Neural progenitor cell (in vitro differentiated cells): ENCODE results near the gene MRM2. TPM values are rescaled to one million over a fixed set of nuclear protein-coding genes. Genes with fewer than 3 reads are reported as not detected.
A peak's percentile ranks its signal among the peaks of the same experiment; 100 is the strongest.

ENCODE experiments used
- DNase-seq: peaks from one replicate; pipeline ENCODE4 v3.0.0-alpha.2; 2016; ENCODE audit warnings: low spot score
- H2AFZ ChIP-seq: fragments of 200-600 bp; sonication (generic); replicated peaks from 2 replicates; pipeline ENCODE4 v1.6.1; 2016; ENCODE audit warnings: antibody characterized with exemption
- H3F3A ChIP-seq: fragments of 200-600 bp; sonication (generic); 2 replicates; pipeline ENCODE4 v1.6.1; 2016; ENCODE audit warnings: antibody characterized with exemption, low read depth
- H3K27ac ChIP-seq: fragments of 200-600 bp; sonication (generic); 2 replicates; pipeline ENCODE4 v1.5.1; 2016; ENCODE audit warnings: mild to moderate bottlenecking
- H3K27me3 ChIP-seq: fragments of 200-600 bp; sonication (generic); 2 replicates; pipeline ENCODE4 v1.6.1; 2016; ENCODE audit warnings: mild to moderate bottlenecking, moderate library complexity
- H3K36me3 ChIP-seq: fragments of 200-600 bp; sonication (generic); 2 replicates; pipeline ENCODE4 v1.5.1; 2016
- H3K4me1 ChIP-seq: fragments of 200-600 bp; sonication (generic); 2 replicates; pipeline ENCODE4 v1.6.1; 2016; ENCODE audit warnings: mixed run types
- H3K4me2 ChIP-seq: fragments of 200-600 bp; sonication (generic); 2 replicates; pipeline ENCODE4 v1.6.1; 2016
- H3K4me3 ChIP-seq: fragments of 200-600 bp; sonication (generic); 2 replicates; pipeline ENCODE4 v1.5.1; 2016
- H3K79me2 ChIP-seq: fragments of 200-600 bp; sonication (generic); 2 replicates; pipeline ENCODE4 v1.6.1; 2016; ENCODE audit warnings: low read depth
- H3K9ac ChIP-seq: fragments of 200-600 bp; sonication (generic); 2 replicates; pipeline ENCODE4 v1.6.1; 2016
- H3K9me3 ChIP-seq: fragments of 200-600 bp; sonication (generic); 2 replicates; pipeline ENCODE4 v1.5.1; 2016; ENCODE audit warnings: low read depth
- H4K20me1 ChIP-seq: fragments of 200-600 bp; sonication (generic); 2 replicates; pipeline ENCODE4 v1.6.1; 2016; ENCODE audit warnings: low read depth
- H3K27ac Mint-ChIP-seq: 3 replicates; pipeline ENCODE4 v1.8.0; 2021; ENCODE audit warnings: mixed read lengths
- H3K27me3 Mint-ChIP-seq: 2 replicates; pipeline ENCODE4 v1.8.0; 2022; ENCODE audit warnings: low read depth, mild to moderate bottlenecking, inconsistent platforms, moderate library complexity, mixed read lengths; ENCODE audit not compliant: insufficient read depth
- H3K36me3 Mint-ChIP-seq: 3 replicates; pipeline ENCODE4 v1.8.0; 2021; ENCODE audit warnings: mixed read lengths
- H3K4me1 Mint-ChIP-seq: 3 replicates; pipeline ENCODE4 v1.8.0; 2021; ENCODE audit warnings: mixed read lengths
- H3K4me3 Mint-ChIP-seq: 3 replicates; pipeline ENCODE4 v1.8.0; 2021; ENCODE audit warnings: mild to moderate bottlenecking, moderate library complexity, mixed read lengths
- H3K9me3 Mint-ChIP-seq: 3 replicates; pipeline ENCODE4 v1.8.0; 2020; ENCODE audit warnings: mixed read lengths
- CTCF ChIP-seq: fragments of 200-600 bp; sonication (generic); IDR thresholded peaks from 2 replicates; pipeline ENCODE4 v1.5.1; 2017; ENCODE audit warnings: antibody characterized with exemption, mild to moderate bottlenecking
- EZH2 ChIP-seq: fragments of 200-600 bp; sonication (generic); IDR thresholded peaks from 2 replicates; pipeline ENCODE4 v1.6.1; 2017; ENCODE audit warnings: antibody characterized with exemption, mild to moderate bottlenecking, moderate library complexity
- EZH2phosphoT487 ChIP-seq: fragments of 200-600 bp; sonication (generic); IDR thresholded peaks from 2 replicates; pipeline ENCODE4 v1.6.1; 2017; ENCODE audit warnings: antibody characterized with exemption
- total RNA-seq: library from RNA; depleted of rRNA; stranded (reverse); fragments of >200 nt; gene quantifications from 2 replicates; pipeline ENCODE4 v1.2.3, GENCODE V29; 2015; ENCODE audit warnings: low replicate concordance

MRM2 gene
- total RNA-seq, 1 donor from 2014 or later, result 34.3 TPM

- Mint-ChIP-seq H3K27ac (peak overlapping the region; percentile 53), H3K36me3 (peaks cover 16% of the 10 kb centered on the region), H3K27me3 (peaks cover 4% of the 10 kb centered on the region), H3K4me1 (peaks cover 12% of the 10 kb centered on the region), H3K9me3 (no peaks in the 10 kb centered on the region), H3K4me3 (no peak overlapping the region)
- TF ChIP-seq EZH2, result no peak
- no peak for TF ChIP-seq EZH2phosphoT487
- no peak for TF ChIP-seq CTCF
- H3K9ac ChIP-seq, result no peak overlapping the region
- H3K36me3 ChIP-seq, result no peaks in the 10 kb centered on the region
- H3K4me2 ChIP-seq, result no peak overlapping the region
- no peak overlapping the region for H2AFZ ChIP-seq
- H3F3A ChIP-seq, result peaks cover 6% of the 10 kb centered on the region
- no peaks in the 10 kb centered on the region for H3K9me3 ChIP-seq
- peaks cover 37% of the 10 kb centered on the region for H4K20me1 ChIP-seq
- peaks cover 5% of the 10 kb centered on the region for H3K4me1 ChIP-seq
- H3K4me3 ChIP-seq, result no peak overlapping the region
- DNase-seq, result no peak
- H3K27ac ChIP-seq, result no peak overlapping the region
- peaks cover 72% of the 10 kb centered on the region for H3K79me2 ChIP-seq
- H3K27me3 ChIP-seq, result no peaks in the 10 kb centered on the region
Measured at GRCh38 chr7:2227699-2228098, 14.3 kb downstream of the MRM2 start.

GRCh38 chr7:2225830-2226229 lies 16.2 kb downstream of the MRM2 start:
- H2AFZ ChIP-seq, result no peak overlapping the region
- H3K4me1 Mint-ChIP-seq, result peaks cover 7% of the 10 kb centered on the region
- no peaks in the 10 kb centered on the region for H3K4me1 ChIP-seq
- no peaks in the 10 kb centered on the region for H3K9me3 Mint-ChIP-seq
- H3K79me2 ChIP-seq, result peaks cover 58% of the 10 kb centered on the region
- no peaks in the 10 kb centered on the region for H3K36me3 ChIP-seq
- H3K4me3 Mint-ChIP-seq, result no peak overlapping the region
- no peaks in the 10 kb centered on the region for H3F3A ChIP-seq
- no peak for DNase-seq
- H3K4me2 ChIP-seq, result no peak overlapping the region
- no peak overlapping the region for H3K27ac Mint-ChIP-seq
- no peak overlapping the region for H3K4me3 ChIP-seq
- peaks cover 24% of the 10 kb centered on the region for H3K36me3 Mint-ChIP-seq
- H3K27me3 Mint-ChIP-seq, result peaks cover 4% of the 10 kb centered on the region
- no peak overlapping the region for H3K9ac ChIP-seq
- no peaks in the 10 kb centered on the region for H3K27me3 ChIP-seq
- no peak overlapping the region for H3K27ac ChIP-seq
- H4K20me1 ChIP-seq, result peaks cover 33% of the 10 kb centered on the region
- TF ChIP-seq EZH2phosphoT487, result no peak
- no peak for TF ChIP-seq EZH2
- no peak for TF ChIP-seq CTCF
- H3K9me3 ChIP-seq, result no peaks in the 10 kb centered on the region

GRCh38 chr7:2225336-2225735 lies 16.7 kb downstream of the MRM2 start:
- peaks cover 29% of the 10 kb centered on the region for H4K20me1 ChIP-seq
- H3K27me3 ChIP-seq, result no peaks in the 10 kb centered on the region
- TF ChIP-seq EZH2 (no peak), EZH2phosphoT487 (no peak), CTCF (no peak)
- H3K27ac ChIP-seq, result no peak overlapping the region
- H2AFZ ChIP-seq, result no peak overlapping the region
- Mint-ChIP-seq H3K27me3 (peaks cover 7% of the 10 kb centered on the region), H3K9me3 (no peaks in the 10 kb centered on the region), H3K4me3 (no peak overlapping the region), H3K27ac (no peak overlapping the region), H3K4me1 (peaks cover 2% of the 10 kb centered on the region), H3K36me3 (peaks cover 24% of the 10 kb centered on the region)
- DNase-seq, result no peak
- H3K36me3 ChIP-seq, result no peaks in the 10 kb centered on the region
- H3K79me2 ChIP-seq, result peaks cover 53% of the 10 kb centered on the region
- H3K4me2 ChIP-seq, result no peak overlapping the region
- H3K4me3 ChIP-seq, result no peak overlapping the region
- no peaks in the 10 kb centered on the region for H3K9me3 ChIP-seq
- no peaks in the 10 kb centered on the region for H3K4me1 ChIP-seq
- H3K9ac ChIP-seq, result no peak overlapping the region
- H3F3A ChIP-seq, result no peaks in the 10 kb centered on the region
